Mononuclear cell (primary cell): ENCODE results near the gene RSRP1. TPM values are rescaled to one million over a fixed set of nuclear protein-coding genes. Genes with fewer than 3 reads are reported as not detected.
"Not testable (repeated sequence)": the region's sequence is repeated elsewhere in the genome, so short reads cannot be mapped to it uniquely, and the experiment has no call there.

Experiments
- H3K27me3 ChIP-seq: 2 replicates; pipeline ENCODE4 v1.6.0; 2011; ENCODE audit warnings: low read length, control low read depth; ENCODE audit not compliant: insufficient read depth
- H3K4me1 ChIP-seq: 2 replicates; pipeline ENCODE4 v1.5.1; 2011; ENCODE audit warnings: mild to moderate bottlenecking, low read length, control low read depth; ENCODE audit not compliant: insufficient read depth
- H3K4me3 ChIP-seq: 2 replicates; pipeline ENCODE4 v1.5.1; 2011; ENCODE audit warnings: mild to moderate bottlenecking, low read length, moderate library complexity
- H3K9me3 ChIP-seq: 2 replicates; pipeline ENCODE4 v1.5.1; 2011; ENCODE audit warnings: low read depth, mild to moderate bottlenecking, control low read depth, low read length
- total RNA-seq: library from RNA; depleted of rRNA; stranded (reverse); fragments of >200 nt; gene quantifications from one replicate; pipeline ENCODE4 v1.2.3, GENCODE V29; 2012

Gene RSRP1
- 292 TPM for total RNA-seq

GRCh38 chr1:25247024-25247828 is at the start of gene RSRP1:
Gene RSRP1, minus strand, starts transcription at chr1:25247454. Its CDS starts 491 bp downstream, at chr1:25246963.
- H3K4me3 ChIP-seq = peak within 1 kb of the TSS; percentile 99
- H3K27me3 ChIP-seq = no peaks in the 10 kb centered on the region
- H3K4me1 ChIP-seq = peaks cover 39% of the 10 kb centered on the region
- H3K9me3 ChIP-seq = no peaks in the 10 kb centered on the region

- H3K4me1 ChIP-seq, H3K27me3 ChIP-seq, H3K4me3 ChIP-seq, H3K9me3 ChIP-seq: not testable (repeated sequence)
These were observed 49.2 kb upstream of the RSRP1 start for GRCh38 chr1:25296501-25296900.

GRCh38 chr1:25294889-25295826 is 47.9 kb upstream of the RSRP1 start:
- H3K4me3 ChIP-seq, H3K27me3 ChIP-seq, H3K9me3 ChIP-seq, H3K4me1 ChIP-seq: not testable (repeated sequence)

GRCh38 chr1:25293426-25293825 is 46.2 kb upstream of the RSRP1 start:
- not testable (repeated sequence) for H3K4me3 ChIP-seq, H3K9me3 ChIP-seq, H3K4me1 ChIP-seq, H3K27me3 ChIP-seq

GRCh38 chr1:25290043-25290442 is 42.8 kb upstream of the RSRP1 start:
- not testable (repeated sequence) for H3K4me1 ChIP-seq, H3K27me3 ChIP-seq, H3K4me3 ChIP-seq, H3K9me3 ChIP-seq

- H3K4me3 ChIP-seq, H3K9me3 ChIP-seq, H3K27me3 ChIP-seq, H3K4me1 ChIP-seq: not testable (repeated sequence)
These were observed 41.4 kb upstream of the RSRP1 start for GRCh38 chr1:25288573-25289101.

GRCh38 chr1:25287164-25287563 is 39.9 kb upstream of the RSRP1 start:
- not testable (repeated sequence) for H3K4me3 ChIP-seq, H3K4me1 ChIP-seq, H3K27me3 ChIP-seq, H3K9me3 ChIP-seq

- H3K4me3 ChIP-seq, H3K27me3 ChIP-seq, H3K4me1 ChIP-seq, H3K9me3 ChIP-seq: not testable (repeated sequence)
These were observed 38.6 kb upstream of the RSRP1 start for GRCh38 chr1:25285862-25286261.

GRCh38 chr1:25279693-25280111 is 32.4 kb upstream of the RSRP1 start:
- H3K4me3 ChIP-seq, H3K9me3 ChIP-seq, H3K27me3 ChIP-seq, H3K4me1 ChIP-seq: not testable (repeated sequence)

- H3K9me3 ChIP-seq, H3K4me1 ChIP-seq, H3K4me3 ChIP-seq, H3K27me3 ChIP-seq: not testable (repeated sequence)
These were observed 31.5 kb upstream of the RSRP1 start for GRCh38 chr1:25278790-25279189.

GRCh38 chr1:25278358-25278757 is 31.1 kb upstream of the RSRP1 start:
- not testable (repeated sequence) for H3K27me3 ChIP-seq, H3K4me3 ChIP-seq

GRCh38 chr1:25277295-25277694 is 30.0 kb upstream of the RSRP1 start:
- not testable (repeated sequence) for H3K4me1 ChIP-seq, H3K27me3 ChIP-seq, H3K9me3 ChIP-seq, H3K4me3 ChIP-seq

More at GRCh38 chr1:25278358-25278757, 31.1 kb upstream of the RSRP1 start:
- not testable (repeated sequence) for H3K4me1 ChIP-seq, H3K9me3 ChIP-seq

GRCh38 chr1:25275648-25276047 is 28.4 kb upstream of the RSRP1 start:
- H3K4me1 ChIP-seq, H3K4me3 ChIP-seq, H3K27me3 ChIP-seq, H3K9me3 ChIP-seq: not testable (repeated sequence)

GRCh38 chr1:25272238-25272637 is 25.0 kb upstream of the RSRP1 start, which contains the start of gene RHD:
Gene RHD, plus strand, starts transcription at chr1:25272509. Its CDS starts 39 bp downstream, at chr1:25272548.
- not testable (repeated sequence) for H3K9me3 ChIP-seq, H3K4me3 ChIP-seq, H3K4me1 ChIP-seq, H3K27me3 ChIP-seq

- not testable (repeated sequence) for H3K9me3 ChIP-seq, H3K27me3 ChIP-seq, H3K4me1 ChIP-seq
- peak overlapping the region; percentile 46 for H3K4me3 ChIP-seq
These were observed 21.0 kb upstream of the RSRP1 start for GRCh38 chr1:25268143-25268760.
